KOPT-K1 (cell line): Measurements from ENCODE around the gene CEACAM20.
"Not testable (repeated sequence)": the region's sequence is repeated elsewhere in the genome, so short reads cannot be mapped to it uniquely, and the experiment has no call there.

Experiments
- H3K27ac ChIP-seq: fragments of 200-600 bp; sonication (generic); 2 replicates; pipeline ENCODE4 v1.5.1; 2016; ENCODE audit warnings: antibody characterized with exemption, mild to moderate bottlenecking, low read depth, low read length; ENCODE audit not compliant: poor library complexity, severe bottlenecking
- H3K36me3 ChIP-seq: fragments of 200-600 bp; sonication (generic); 2 replicates; pipeline ENCODE4 v1.5.1; 2017; ENCODE audit warnings: antibody characterized with exemption, mild to moderate bottlenecking, low read length, moderate library complexity; ENCODE audit not compliant: insufficient read depth
- H3K9me3 ChIP-seq: fragments of 200-600 bp; sonication (generic); 2 replicates; pipeline ENCODE4 v1.5.1; 2017; ENCODE audit warnings: antibody characterized with exemption, low read length, mild to moderate bottlenecking; ENCODE audit not compliant: insufficient read depth, poor library complexity, severe bottlenecking

The CEACAM20 gene

DNA sequence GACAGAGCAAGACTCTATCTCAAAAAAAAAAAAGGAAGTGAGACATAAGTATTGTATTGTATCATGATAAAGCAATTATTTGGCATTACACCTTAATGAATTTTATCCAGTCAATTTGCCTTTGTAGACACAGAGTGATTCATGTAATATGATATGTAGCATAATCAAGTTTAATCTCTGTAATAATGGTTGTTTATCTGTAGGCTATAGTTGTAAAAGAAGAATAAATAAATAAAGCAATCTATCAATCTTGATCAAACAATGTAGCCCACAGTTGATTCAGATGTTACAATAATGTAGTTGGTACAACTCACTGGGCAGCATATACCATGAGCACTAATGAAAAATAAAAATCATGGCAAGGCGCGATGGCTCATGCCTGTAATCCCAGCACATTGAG lies 28.5 kb upstream of the CEACAM20 start:
- no peaks in the 10 kb centered on the region for H3K36me3 ChIP-seq
- H3K27ac ChIP-seq, result no peak overlapping the region
- no peaks in the 10 kb centered on the region for H3K9me3 ChIP-seq

DNA sequence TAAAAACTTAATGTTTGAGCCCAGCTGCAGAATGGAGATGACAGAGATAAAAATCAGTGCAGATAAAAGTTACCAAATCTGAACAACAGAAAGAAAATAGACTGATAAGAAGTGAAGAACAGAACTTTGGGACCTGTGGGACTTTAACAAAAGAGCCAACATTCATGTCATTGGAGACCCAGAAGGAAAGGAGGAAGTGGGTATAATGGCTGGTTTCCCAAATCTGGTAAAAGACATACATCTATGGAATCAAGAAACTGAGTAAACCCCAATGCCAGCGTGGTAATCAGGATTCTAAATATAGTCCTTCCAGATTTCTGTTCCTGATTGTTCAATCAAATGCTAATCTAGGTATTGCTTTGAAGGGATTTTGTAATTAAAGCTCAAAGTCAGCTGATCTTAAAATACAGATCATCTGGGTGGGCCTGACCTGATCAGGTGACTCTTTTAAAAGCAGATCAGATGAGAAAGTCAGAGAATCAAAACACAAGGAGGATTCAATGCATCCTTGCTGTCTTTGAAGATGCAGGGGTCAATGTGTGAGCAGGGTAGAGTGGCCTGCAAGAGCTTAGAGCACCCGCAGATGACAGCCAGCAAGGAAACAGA lies 25.3 kb upstream of the CEACAM20 start:
- no peaks in the 10 kb centered on the region for H3K36me3 ChIP-seq
- H3K27ac ChIP-seq, result no peak overlapping the region
- no peaks in the 10 kb centered on the region for H3K9me3 ChIP-seq

DNA sequence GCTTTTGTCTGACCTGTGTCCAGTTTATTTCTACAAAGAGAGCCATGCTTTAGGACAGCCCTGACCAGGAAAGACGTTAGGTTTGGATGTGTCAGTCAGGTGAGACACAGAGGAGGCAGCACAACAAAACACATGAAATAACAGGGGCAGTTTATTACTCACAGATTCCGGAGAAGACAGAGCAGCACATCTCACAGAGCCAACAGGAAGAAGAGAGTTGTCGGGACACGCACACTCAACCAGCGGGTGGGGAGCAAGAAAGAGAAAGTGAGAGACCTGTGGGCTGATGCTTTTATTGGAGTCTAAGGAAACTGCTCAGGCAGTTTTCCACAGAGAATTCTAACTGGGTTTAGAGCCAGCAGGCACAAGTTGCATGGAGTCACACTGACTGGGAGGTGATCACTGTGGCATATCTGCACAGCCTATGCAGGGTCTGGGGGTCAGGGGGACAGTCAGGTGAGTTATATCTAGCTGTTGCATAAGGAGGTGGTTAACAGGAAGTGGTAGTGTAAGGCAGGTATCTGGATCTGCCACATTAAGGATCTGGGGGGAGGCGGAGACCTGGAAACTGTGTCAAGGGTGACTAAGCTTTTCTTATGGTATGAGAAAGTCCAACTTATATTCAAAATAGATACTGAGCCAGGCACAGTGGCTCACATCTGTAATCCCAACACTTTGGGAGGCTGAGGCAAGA lies 24.1 kb upstream of the CEACAM20 start:
- Histone ChIP-seq H3K36me3 (no peaks in the 10 kb centered on the region), H3K27ac (no peak overlapping the region), H3K9me3 (no peaks in the 10 kb centered on the region)

DNA sequence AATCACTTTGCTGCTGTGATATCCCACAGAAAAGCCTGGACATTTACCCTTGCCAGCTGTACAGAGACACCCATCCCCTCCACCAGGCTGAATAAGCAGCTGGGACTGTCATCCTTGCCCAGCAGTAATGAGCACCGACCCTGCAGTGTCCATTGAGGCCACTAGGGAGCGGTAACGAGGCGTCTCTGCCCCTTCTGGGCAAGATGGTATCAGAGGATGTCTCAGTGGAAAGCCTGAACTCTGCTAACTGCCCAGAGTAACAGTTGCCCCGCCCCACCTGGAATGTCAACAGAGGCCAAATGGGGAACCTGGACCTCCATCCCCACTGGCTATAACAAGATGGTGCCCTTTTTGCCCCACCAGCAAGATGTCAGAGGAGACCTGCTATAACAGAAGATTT lies 22.8 kb upstream of the CEACAM20 start:
- Histone ChIP-seq H3K36me3 (no peaks in the 10 kb centered on the region), H3K9me3 (no peaks in the 10 kb centered on the region), H3K27ac (no peak overlapping the region)

- Histone ChIP-seq H3K9me3 (no peaks in the 10 kb centered on the region), H3K36me3 (no peaks in the 10 kb centered on the region), H3K27ac (no peak overlapping the region)
Observed at GRCh38 chr19:44551850-44552249, 22.4 kb upstream of the CEACAM20 start.

DNA sequence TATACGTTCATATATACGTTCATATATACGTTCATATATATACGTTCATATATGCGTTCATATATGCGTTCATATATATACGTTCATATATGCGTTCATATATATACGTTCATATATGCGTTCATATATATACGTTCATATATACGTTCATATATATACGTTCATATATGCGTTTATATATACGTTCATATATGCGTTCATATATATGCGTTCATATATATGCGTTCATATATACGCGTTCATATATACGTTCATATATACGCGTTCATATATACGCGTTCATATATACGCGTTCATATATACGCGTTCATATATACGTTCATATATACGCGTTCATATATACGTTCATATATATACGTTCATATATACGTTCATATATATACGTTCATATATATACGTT lies 21.5 kb upstream of the CEACAM20 start:
- H3K27ac ChIP-seq, H3K36me3 ChIP-seq, H3K9me3 ChIP-seq: not testable (repeated sequence)

DNA sequence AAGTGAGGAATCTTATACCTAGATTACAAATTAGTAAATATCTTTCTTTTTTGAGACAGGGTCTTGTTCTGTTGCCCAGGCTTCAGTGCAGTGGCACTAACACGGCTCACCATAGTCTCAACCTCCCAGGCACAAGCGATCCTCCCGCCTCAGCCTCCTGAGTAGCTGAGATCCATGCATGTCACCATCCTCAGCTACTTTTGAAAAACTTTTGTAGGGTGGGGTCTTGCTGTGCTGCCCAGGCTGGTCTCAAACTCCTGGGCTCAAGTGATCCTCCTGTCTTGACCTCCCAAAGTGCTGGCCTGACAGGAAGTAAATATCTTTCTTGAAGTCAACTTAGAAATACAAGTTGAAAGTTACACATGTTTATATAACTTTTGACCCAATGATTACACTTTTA lies 20.0 kb upstream of the CEACAM20 start:
- Histone ChIP-seq H3K36me3 (no peaks in the 10 kb centered on the region), H3K9me3 (no peaks in the 10 kb centered on the region), H3K27ac (no peak overlapping the region)

DNA sequence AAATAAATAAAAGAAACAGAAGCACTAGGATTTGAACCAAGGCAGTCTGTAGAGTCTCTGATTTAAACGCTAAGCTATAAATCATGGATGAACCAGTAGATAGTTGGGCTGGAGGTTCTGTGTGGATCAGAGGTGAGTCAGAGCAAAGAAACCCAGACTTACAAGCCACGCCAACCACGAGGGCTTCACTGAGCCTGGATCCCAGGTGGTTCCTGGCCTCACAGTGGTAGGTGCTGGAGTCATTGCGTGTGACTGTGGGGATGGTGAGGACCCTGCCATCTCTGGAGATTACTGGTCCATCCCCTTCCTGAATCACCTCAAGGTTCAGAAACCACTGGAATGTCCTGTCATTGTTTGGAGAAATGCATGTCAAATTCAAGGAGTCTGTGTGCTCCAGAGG lies 19.3 kb upstream of the CEACAM20 start:
- Histone ChIP-seq H3K36me3 (no peaks in the 10 kb centered on the region), H3K9me3 (no peaks in the 10 kb centered on the region), H3K27ac (no peak overlapping the region)

GRCh38 chr19:44544031-44544430 lies 14.6 kb upstream of the CEACAM20 start:
- no peak overlapping the region for H3K27ac ChIP-seq
- H3K36me3 ChIP-seq, result no peaks in the 10 kb centered on the region
- no peaks in the 10 kb centered on the region for H3K9me3 ChIP-seq

DNA sequence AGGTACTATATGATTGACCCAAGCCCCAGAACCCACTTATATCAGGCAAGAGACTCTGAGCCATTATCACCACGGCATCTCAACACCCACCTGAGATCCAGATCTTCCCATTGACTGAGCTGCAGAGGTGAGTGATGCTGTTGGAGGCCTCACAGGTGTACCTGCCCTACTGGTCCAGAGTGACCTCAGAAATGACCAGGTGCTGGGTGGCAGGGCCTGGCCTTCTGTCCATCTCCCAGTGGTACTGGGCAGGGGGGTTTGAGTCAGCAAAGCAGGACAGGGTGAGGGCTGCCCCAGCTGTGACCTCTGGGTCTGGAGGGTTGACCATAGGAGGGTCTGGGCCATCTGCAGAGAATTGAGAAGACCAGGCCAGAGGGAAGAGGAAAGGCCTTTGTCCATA lies 13.2 kb upstream of the CEACAM20 start:
- Histone ChIP-seq H3K36me3 (no peaks in the 10 kb centered on the region), H3K27ac (no peak overlapping the region), H3K9me3 (no peaks in the 10 kb centered on the region)

- peaks cover 3% of the 10 kb centered on the region for H3K9me3 ChIP-seq
- no peak overlapping the region for H3K27ac ChIP-seq
- H3K36me3 ChIP-seq, result no peaks in the 10 kb centered on the region
Observed at GRCh38 chr19:44540736-44541135, 11.3 kb upstream of the CEACAM20 start.

GRCh38 chr19:44539991-44540390 lies 10.5 kb upstream of the CEACAM20 start:
- no peaks in the 10 kb centered on the region for H3K36me3 ChIP-seq
- no peak overlapping the region for H3K27ac ChIP-seq
- peaks cover 10% of the 10 kb centered on the region for H3K9me3 ChIP-seq

GRCh38 chr19:44539236-44539826 lies 9.9 kb upstream of the CEACAM20 start:
- Histone ChIP-seq H3K27ac (no peak overlapping the region), H3K9me3 (peaks cover 16% of the 10 kb centered on the region)

GRCh38 chr19:44535361-44535760 lies 5.9 kb upstream of the CEACAM20 start:
- not testable (repeated sequence) for H3K36me3 ChIP-seq, H3K27ac ChIP-seq
- peaks cover 16% of the 10 kb centered on the region for H3K9me3 ChIP-seq

More at GRCh38 chr19:44539236-44539826, 9.9 kb upstream of the CEACAM20 start:
- no peaks in the 10 kb centered on the region for H3K36me3 ChIP-seq

- peaks cover 16% of the 10 kb centered on the region for H3K9me3 ChIP-seq
- no peak overlapping the region for H3K27ac ChIP-seq
- H3K36me3 ChIP-seq, result no peaks in the 10 kb centered on the region
Observed at GRCh38 chr19:44532819-44533218, 3.3 kb upstream of the CEACAM20 start.

GRCh38 chr19:44530777-44531176 lies 1.3 kb upstream of the CEACAM20 start:
- no peaks in the 10 kb centered on the region for H3K36me3 ChIP-seq
- H3K9me3 ChIP-seq, result peaks cover 14% of the 10 kb centered on the region
- H3K27ac ChIP-seq, result no peak overlapping the region
